Psoas muscle (tissue), 8 donors: ENCODE results near the gene NKX2-3. TPM values are rescaled to one million over a fixed set of nuclear protein-coding genes. Genes with fewer than 3 reads are reported as not detected.
A peak's percentile ranks its signal among the peaks of the same experiment; 100 is the strongest.

Source experiments
- ATAC-seq, 4 donors: fragments of 200-7000 bp; cut with Tn5 transposase; one replicate each; pipeline ENCODE4 v1.9.1; 2020; ENCODE audit warnings: moderate library complexity in 3 of 4, mild to moderate bottlenecking in 2 of 4
- DNase-seq, 2 donors: peaks; one replicate each; pipeline ENCODE4 v3.0.0-alpha.2; 2020
- H3K27ac ChIP-seq: fragments of 200-600 bp; one replicate; pipeline ENCODE4 v1.8.0; 2022
- H3K27me3 ChIP-seq, 3 donors: fragments of 200-600 bp in 1 of 3; one replicate each; pipeline versions ENCODE4 v1.6.1 to v1.8.0; 2013 to 2022; ENCODE audit warnings: low read length in 2 of 3, mild to moderate bottlenecking in 2 of 3, moderate library complexity in 1 of 3; ENCODE audit not compliant: insufficient read depth in 3 of 3
- H3K36me3 ChIP-seq, 2 donors: fragments of 200-600 bp in 1 of 2; one replicate each; pipeline versions ENCODE4 v1.6.1 to v1.8.0; 2013 to 2022; ENCODE audit warnings: low read depth in 1 of 2, mild to moderate bottlenecking in 1 of 2, moderate library complexity in 1 of 2; ENCODE audit not compliant: insufficient read depth in 1 of 2
- H3K4me1 ChIP-seq: fragments of 200-600 bp; one replicate; pipeline ENCODE4 v1.8.0; 2022
- H3K4me3 ChIP-seq: fragments of 200-600 bp; one replicate; pipeline ENCODE4 v1.8.0; 2022; ENCODE audit warnings: mild to moderate bottlenecking
- H3K9me3 ChIP-seq: fragments of 200-600 bp; one replicate; pipeline ENCODE4 v1.8.0; 2022
- CTCF ChIP-seq: fragments of 200-600 bp; IDR thresholded peaks from one replicate; pipeline ENCODE4 v1.8.0; 2022; ENCODE audit warnings: antibody characterized with exemption
- WGBS, 3 donors: extraction: QIAGEN DNeasy Blood & Tissue Kit; methylation state at CpG; one replicate each; pipeline versions ENCODE4 v1.1.6 to v1.1.7; 2013; 5-methylcytosine and 5-hydroxymethylcytosine counted together
- intact Hi-C, 2 donors: fragments of 100-400 bp; cut with DNase I; formaldehyde crosslinking; loops; one replicate each; pipeline versions ENCODE4 v1.11.0 to v1.14.2; 2022
- polyA plus RNA-seq, 3 donors: library from polyadenylated mRNA; stranded (reverse); fragments of 200-250 nt; gene quantifications; one replicate each; pipeline ENCODE4 v1.2.3, GENCODE V29; 2013
- total RNA-seq, 4 donors: library from RNA; stranded (reverse); fragmentation: NEBNext Ultra II Directional in 2 of 4; extraction: Animal tissue kit (Norgen Biotek cat#: 25700) in 2 of 4; gene quantifications; one replicate each; pipeline versions ENCODE4 v1.2.1 to v1.2.4, GENCODE V29; 2021 to 2023
- donor health status: healthy with polysubstance abuse.
- donor health status: DM: no; HTN: no; CAD: no; lungs with moderate emphysema.
- donor health status: Bipolar disorder and iron deficiency.
- donor health status: healthy.
- donor health status: DM: yes; HTN: yes; CAD: no.
- donor health status: DM: no; HTN: no; CAD: no.
- donor health status: DM: no; HTN: no; CAD: no.
- donor health status: DM: yes; HTN: yes; CAD: no.

Gene NKX2-3
- total and polyA plus RNA-seq, 7 donors: not detected

GRCh38 chr10:99537086-99537988 is 4.6 kb downstream of the NKX2-3 start:
- no peak for TF ChIP-seq CTCF
- no peak for DNase-seq
- H3K4me1 ChIP-seq: peaks cover 33% of the 10 kb centered on the region
- H3K36me3 ChIP-seq: no peaks in the 10 kb centered on the region
- peaks cover 2 to 100% (median 69%) of the 10 kb centered on the region in 3 donors for H3K27me3 ChIP-seq
- no peak overlapping the region for H3K27ac ChIP-seq
- H3K9me3 ChIP-seq: no peaks in the 10 kb centered on the region
- 8 to 10% (median 9%) methylated on average over 52 to 64 of the region's 64 CpGs for WGBS, 3 donors
- no peak for ATAC-seq
- H3K4me3 ChIP-seq: peak overlapping the region; percentile 49
- intact Hi-C loops: no loop called here

GRCh38 chr10:99537989-99538917 is 5.5 kb downstream of the NKX2-3 start:
- Histone ChIP-seq H3K27me3 (peaks cover 2 to 100% (median 64%) of the 10 kb centered on the region in 3 donors), H3K4me1 (peaks cover 25% of the 10 kb centered on the region), H3K36me3 (no peaks in the 10 kb centered on the region), H3K27ac (no peak overlapping the region), H3K4me3 (no peak overlapping the region), H3K9me3 (no peaks in the 10 kb centered on the region)
- DNase-seq: no peak
- intact Hi-C loops: no loop called here
- 47 to 62% (median 59%) methylated on average over 10 of the region's 10 CpGs for WGBS, 3 donors
- no peak for TF ChIP-seq CTCF
- no peak for ATAC-seq

GRCh38 chr10:99539120-99539519 is 6.4 kb downstream of the NKX2-3 start:
- H3K27ac ChIP-seq: no peak overlapping the region
- TF ChIP-seq CTCF: no peak
- intact Hi-C loops: no loop called here

GRCh38 chr10:99539820-99540219 is 7.1 kb downstream of the NKX2-3 start:
- Histone ChIP-seq H3K4me1 (peaks cover 20% of the 10 kb centered on the region), H3K27ac (no peak overlapping the region), H3K36me3 (no peaks in the 10 kb centered on the region), H3K27me3 (peaks cover 2 to 98% (median 54%) of the 10 kb centered on the region in 3 donors), H3K9me3 (no peaks in the 10 kb centered on the region), H3K4me3 (no peak overlapping the region)
- 7 to 30% (median 17%) methylated on average over 1 of the region's 1 CpG for WGBS, 3 donors
- no peak for TF ChIP-seq CTCF
- ATAC-seq (no peak), DNase-seq (no peak)
- intact Hi-C loops: loop anchor here in 1 of 2 donors (10.0 kb wide), 1 partner anchor 145 kb away; no protein-coding TSS in a partner anchor

More at GRCh38 chr10:99539120-99539519, 6.4 kb downstream of the NKX2-3 start:
- Histone ChIP-seq H3K36me3 (no peaks in the 10 kb centered on the region), H3K4me1 (peaks cover 25% of the 10 kb centered on the region), H3K27me3 (peaks cover 2 to 98% (median 56%) of the 10 kb centered on the region in 3 donors), H3K4me3 (no peak overlapping the region), H3K9me3 (no peaks in the 10 kb centered on the region)
- ATAC-seq (no peak), DNase-seq (no peak)
- 45 to 65% (median 52%) methylated on average over 6 of the region's 6 CpGs for WGBS, 3 donors
